Measurements from ENCODE around the gene VTCN1. TPM values are rescaled to one million over a fixed set of nuclear protein-coding genes. Genes with fewer than 3 reads are reported as not detected.

The VTCN1 gene
- total RNA-seq, 1 donor from 2014 or later: 0.41 TPM

GRCh38 chr1:117210386-117210785 lies 341 bp downstream of the VTCN1 start:
- FAIRE-seq (no peak), DNase-seq (ENCODE audit: low spot score in 2 of 2) (no peak)

GRCh38 chr1:117209094-117209493 lies 1.6 kb downstream of the VTCN1 start:
- FAIRE-seq: no peak
- DNase-seq (ENCODE audit: low spot score in 2 of 2): no peak

- FAIRE-seq (no peak), DNase-seq (ENCODE audit: low spot score in 2 of 2) (no peak)
These were observed 2.1 kb downstream of the VTCN1 start for GRCh38 chr1:117208580-117208979.

- DNase-seq (ENCODE audit: low spot score in 2 of 2): no peak
- no peak for FAIRE-seq
These were observed 5.4 kb downstream of the VTCN1 start for GRCh38 chr1:117205368-117205767.

GRCh38 chr1:117201808-117202207 lies 8.9 kb downstream of the VTCN1 start:
- DNase-seq (ENCODE audit: low spot score in 2 of 2) (no peak), FAIRE-seq (no peak)

GRCh38 chr1:117198097-117198496 lies 12.6 kb downstream of the VTCN1 start:
- DNase-seq (ENCODE audit: low spot score in 2 of 2) (no peak), FAIRE-seq (no peak)

GRCh38 chr1:117189726-117190125 lies 21.0 kb downstream of the VTCN1 start:
- FAIRE-seq (no peak), DNase-seq (ENCODE audit: low spot score in 2 of 2) (no peak)

GRCh38 chr1:117188816-117189437 lies 21.8 kb downstream of the VTCN1 start:
- FAIRE-seq (no peak), DNase-seq (ENCODE audit: low spot score in 2 of 2) (no peak)

- DNase-seq (ENCODE audit: low spot score in 2 of 2): no peak
- FAIRE-seq: no peak
These were observed 22.4 kb downstream of the VTCN1 start for GRCh38 chr1:117188170-117188815.

GRCh38 chr1:117183112-117183511 lies 27.6 kb downstream of the VTCN1 start:
- FAIRE-seq (no peak), DNase-seq (ENCODE audit: low spot score in 2 of 2) (no peak)

GRCh38 chr1:117182319-117182718 lies 28.4 kb downstream of the VTCN1 start:
- FAIRE-seq: no peak

GRCh38 chr1:117181630-117182041 lies 29.1 kb downstream of the VTCN1 start:
- no peak for DNase-seq (ENCODE audit: low spot score in 2 of 2)
- no peak for FAIRE-seq

More at GRCh38 chr1:117182319-117182718, 28.4 kb downstream of the VTCN1 start:
- DNase-seq (ENCODE audit: low spot score in 2 of 2): no peak

GRCh38 chr1:117180147-117180967 lies 30.4 kb downstream of the VTCN1 start:
- DNase-seq (ENCODE audit: low spot score in 2 of 2): no peak

GRCh38 chr1:117179471-117179870 lies 31.3 kb downstream of the VTCN1 start:
- no peak for DNase-seq (ENCODE audit: low spot score in 2 of 2)
- no peak for FAIRE-seq

More at GRCh38 chr1:117180147-117180967, 30.4 kb downstream of the VTCN1 start:
- no peak for FAIRE-seq

- FAIRE-seq (no peak), DNase-seq (ENCODE audit: low spot score in 2 of 2) (no peak)
These were observed 32.0 kb downstream of the VTCN1 start for GRCh38 chr1:117178756-117179155.

GRCh38 chr1:117177376-117177775 lies 33.4 kb downstream of the VTCN1 start:
- FAIRE-seq: no peak

GRCh38 chr1:117176579-117176978 lies 34.1 kb downstream of the VTCN1 start:
- no peak for FAIRE-seq
- DNase-seq (ENCODE audit: low spot score in 2 of 2): no peak

More at GRCh38 chr1:117177376-117177775, 33.4 kb downstream of the VTCN1 start:
- no peak for DNase-seq (ENCODE audit: low spot score in 2 of 2)

- FAIRE-seq (no peak), DNase-seq (ENCODE audit: low spot score in 2 of 2) (no peak)
These were observed 35.9 kb downstream of the VTCN1 start for GRCh38 chr1:117174851-117175250.

- no peak for DNase-seq (ENCODE audit: low spot score in 2 of 2)
- FAIRE-seq: no peak
These were observed 37.0 kb downstream of the VTCN1 start for GRCh38 chr1:117173691-117174090.

- no peak for FAIRE-seq
- no peak for DNase-seq (ENCODE audit: low spot score in 2 of 2)
These were observed 37.7 kb downstream of the VTCN1 start for GRCh38 chr1:117173006-117173405.

- FAIRE-seq (no peak), DNase-seq (ENCODE audit: low spot score in 2 of 2) (no peak)
These were observed 38.7 kb downstream of the VTCN1 start for GRCh38 chr1:117171900-117172511.

All from frontal cortex (tissue), 4 donors.